C4-2B (cell line): ENCODE measurements around the gene FHL2.

Experiments
- H3K27ac ChIP-seq: fragments of 450-650 bp; 2 replicates; pipeline ENCODE4 v1.5.1; 2017
- ZFX ChIP-seq: fragments of 450-650 bp; IDR thresholded peaks from 2 replicates; pipeline ENCODE4 v1.6.1; 2017
- TF ChIP-seq, protein P1 (sequence below): fragments of 450-650 bp; conservative IDR thresholded peaks from 2 replicates; pipeline ENCODE4 v1.5.1; 2017; ENCODE audit warnings: mild to moderate bottlenecking

The FHL2 gene

DNA sequence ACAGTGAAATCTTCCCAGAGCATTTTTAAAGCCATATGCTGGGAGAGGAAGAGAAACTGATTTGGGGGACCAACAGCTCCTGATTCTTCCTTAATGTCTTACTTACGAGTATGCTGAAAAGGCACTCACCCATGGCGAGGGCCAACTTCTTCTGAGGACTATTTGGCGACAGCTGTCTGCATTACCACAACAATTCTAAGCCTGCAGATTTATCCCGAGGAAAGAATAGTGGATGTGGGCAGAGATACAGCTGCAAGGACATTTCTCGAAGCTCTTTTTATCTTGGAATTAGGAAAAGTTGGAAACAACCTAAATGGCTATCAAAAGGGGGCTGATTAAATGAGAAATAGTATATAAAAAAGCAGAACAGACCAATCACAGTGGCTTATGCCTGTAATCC lies 40.3 kb upstream of the FHL2 start:
- no peak overlapping the region for H3K27ac ChIP-seq
- TF ChIP-seq, protein P1, sequence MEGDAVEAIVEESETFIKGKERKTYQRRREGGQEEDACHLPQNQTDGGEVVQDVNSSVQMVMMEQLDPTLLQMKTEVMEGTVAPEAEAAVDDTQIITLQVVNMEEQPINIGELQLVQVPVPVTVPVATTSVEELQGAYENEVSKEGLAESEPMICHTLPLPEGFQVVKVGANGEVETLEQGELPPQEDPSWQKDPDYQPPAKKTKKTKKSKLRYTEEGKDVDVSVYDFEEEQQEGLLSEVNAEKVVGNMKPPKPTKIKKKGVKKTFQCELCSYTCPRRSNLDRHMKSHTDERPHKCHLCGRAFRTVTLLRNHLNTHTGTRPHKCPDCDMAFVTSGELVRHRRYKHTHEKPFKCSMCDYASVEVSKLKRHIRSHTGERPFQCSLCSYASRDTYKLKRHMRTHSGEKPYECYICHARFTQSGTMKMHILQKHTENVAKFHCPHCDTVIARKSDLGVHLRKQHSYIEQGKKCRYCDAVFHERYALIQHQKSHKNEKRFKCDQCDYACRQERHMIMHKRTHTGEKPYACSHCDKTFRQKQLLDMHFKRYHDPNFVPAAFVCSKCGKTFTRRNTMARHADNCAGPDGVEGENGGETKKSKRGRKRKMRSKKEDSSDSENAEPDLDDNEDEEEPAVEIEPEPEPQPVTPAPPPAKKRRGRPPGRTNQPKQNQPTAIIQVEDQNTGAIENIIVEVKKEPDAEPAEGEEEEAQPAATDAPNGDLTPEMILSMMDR, result no peak
- TF ChIP-seq ZFX, result no peak

- no peak overlapping the region for H3K27ac ChIP-seq
- no peak for TF ChIP-seq ZFX
- TF ChIP-seq, protein P1, result no peak
Measured at GRCh38 chr2:105438104-105438929, 39.5 kb upstream of the FHL2 start.

DNA sequence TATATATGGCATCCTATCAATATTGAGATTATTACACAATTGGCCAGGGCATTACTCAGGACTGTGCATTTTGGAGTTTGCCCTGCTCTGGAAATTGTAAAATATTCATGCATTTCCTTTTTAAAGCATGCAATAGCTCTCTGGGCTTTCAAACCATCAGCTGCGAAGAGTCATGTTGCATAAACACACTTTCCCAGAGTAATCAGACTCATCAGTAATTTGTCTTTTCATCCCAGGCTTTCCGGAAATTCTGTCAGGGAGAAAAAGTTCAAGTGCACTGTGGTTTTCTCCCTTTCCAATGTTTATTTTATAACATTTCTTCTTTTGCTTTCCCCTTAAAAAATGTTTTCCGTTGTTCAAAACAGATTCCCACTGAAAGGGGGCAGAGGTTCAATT lies 38.9 kb upstream of the FHL2 start:
- TF ChIP-seq ZFX, result no peak
- TF ChIP-seq, protein P1, result no peak

GRCh38 chr2:105432749-105433148 lies 33.9 kb upstream of the FHL2 start:
- H3K27ac ChIP-seq, result no peak overlapping the region
- TF ChIP-seq ZFX, result no peak
- TF ChIP-seq, protein P1, result no peak

More for the DNA sequence above, 38.9 kb upstream of the FHL2 start:
- H3K27ac ChIP-seq, result no peak overlapping the region

DNA sequence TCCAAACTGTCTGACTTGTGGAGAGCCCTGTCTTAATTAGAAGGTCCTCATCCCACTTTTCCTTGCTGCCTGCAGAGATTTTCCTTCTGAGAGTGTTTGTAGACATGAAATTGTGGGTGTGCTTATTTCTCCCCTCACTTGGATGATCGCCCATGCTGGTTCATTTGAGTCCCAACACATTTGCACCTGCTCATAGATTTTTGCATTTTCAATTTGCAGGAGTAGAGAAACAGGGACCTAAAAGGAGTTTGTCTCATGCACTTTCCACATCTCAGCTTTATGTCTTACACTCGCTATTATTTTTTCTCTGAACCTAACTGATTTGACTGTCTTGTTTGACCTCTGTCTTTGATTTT lies 33.2 kb upstream of the FHL2 start:
- no peak for TF ChIP-seq ZFX
- TF ChIP-seq, protein P1, result no peak
- no peak overlapping the region for H3K27ac ChIP-seq

GRCh38 chr2:105431367-105432043 lies 32.7 kb upstream of the FHL2 start:
- H3K27ac ChIP-seq, result no peak overlapping the region
- no peak for TF ChIP-seq ZFX
- TF ChIP-seq, protein P1, result no peak

GRCh38 chr2:105428387-105429018 lies 29.7 kb upstream of the FHL2 start:
- no peak for TF ChIP-seq ZFX
- H3K27ac ChIP-seq, result no peak overlapping the region
